Kidney glomerular epithelial cell (primary cell): ENCODE measurements around the gene PDPK1.
A peak's percentile ranks its signal among the peaks of the same experiment; 100 is the strongest.

Experiments used
- DNase-seq: peaks from one replicate; lab custom pipeline; 2025; lab: John Stamatoyannopoulos, UW

Gene PDPK1

DNA sequence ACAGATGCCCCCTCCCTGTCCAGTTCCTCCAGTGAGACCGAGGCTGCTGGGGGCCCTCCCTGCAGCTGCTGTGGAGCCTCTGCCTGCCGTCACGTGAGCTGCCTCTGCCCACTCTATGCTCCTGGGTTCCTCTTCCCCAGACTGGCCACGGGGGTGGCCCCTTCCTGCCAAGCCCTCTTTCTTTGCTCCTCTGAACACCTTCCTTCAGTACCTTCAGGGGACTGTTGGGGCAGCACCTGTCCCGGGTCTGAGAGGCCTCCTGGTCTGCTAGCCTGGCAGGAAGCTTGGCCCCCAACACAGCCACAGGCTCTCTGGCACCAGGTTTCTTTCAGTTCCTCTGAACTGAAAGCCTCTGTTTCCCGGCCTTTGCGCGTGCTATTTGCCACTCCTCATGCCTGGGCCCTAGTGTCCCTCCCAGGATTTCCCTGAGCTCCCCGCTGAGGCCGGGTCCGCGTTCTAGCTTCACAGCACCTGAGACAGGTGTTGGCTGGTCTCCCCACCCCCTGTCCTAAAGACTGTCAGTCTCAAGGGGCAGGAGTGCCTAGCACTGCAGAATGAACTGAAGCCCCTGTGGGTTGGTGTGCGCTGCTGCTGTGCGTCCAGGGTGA lies 30.7 kb upstream of the PDPK1 start:
- no peak for DNase-seq

DNA sequence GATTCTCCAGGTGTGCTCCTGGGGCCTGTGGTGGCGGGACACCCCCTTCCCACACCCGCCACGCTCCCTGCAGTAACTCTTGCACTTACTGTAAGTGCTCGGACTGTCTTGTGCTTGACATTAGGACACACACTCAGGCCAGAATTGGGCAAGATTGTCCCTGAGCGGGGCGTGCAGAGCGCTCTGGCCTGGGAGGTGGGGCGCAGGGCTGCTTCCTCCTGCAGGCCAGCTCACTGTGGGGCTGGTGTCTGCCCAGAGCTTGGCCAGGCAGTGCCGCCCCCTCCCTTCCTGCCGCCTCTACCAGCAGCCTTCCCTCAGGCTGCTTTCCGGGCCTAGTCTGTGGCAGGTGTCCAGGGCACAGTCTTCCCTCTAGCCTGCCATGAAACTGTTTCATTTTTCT lies 30.2 kb upstream of the PDPK1 start:
- no peak for DNase-seq

DNA sequence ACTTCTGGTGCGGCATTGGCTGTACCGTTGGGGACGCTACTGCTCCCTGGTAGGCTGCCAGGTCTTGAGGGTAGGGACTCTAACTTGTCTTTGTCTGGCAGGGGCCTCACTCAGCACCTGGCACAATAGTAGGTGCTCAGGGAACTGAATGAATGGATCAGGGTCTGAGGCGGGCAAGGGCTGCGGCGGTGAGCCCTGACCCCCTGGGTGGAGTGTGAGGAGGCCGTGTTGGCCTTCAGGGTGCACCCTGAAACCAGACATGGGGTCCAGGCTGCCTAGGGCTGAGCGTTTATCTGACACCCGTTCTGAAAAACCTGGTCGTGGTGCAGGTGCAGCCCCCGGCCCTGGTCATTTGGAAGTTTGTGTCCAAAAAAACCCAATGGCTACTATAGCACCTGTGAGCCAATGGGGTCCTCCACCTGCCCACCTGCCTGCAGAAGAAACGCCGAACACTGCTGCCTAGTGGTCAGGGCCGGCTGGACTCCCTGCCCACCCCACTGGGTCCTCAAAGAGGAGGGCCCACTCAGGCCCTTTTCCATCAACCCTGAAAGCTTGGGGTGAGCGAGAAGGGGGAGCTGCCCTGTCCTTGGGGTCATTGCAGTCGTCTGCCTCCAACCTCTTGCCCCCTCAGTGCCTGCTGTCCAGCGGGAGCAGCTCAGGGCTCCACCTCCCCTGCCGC lies 29.0 kb upstream of the PDPK1 start:
- DNase-seq = no peak

DNA sequence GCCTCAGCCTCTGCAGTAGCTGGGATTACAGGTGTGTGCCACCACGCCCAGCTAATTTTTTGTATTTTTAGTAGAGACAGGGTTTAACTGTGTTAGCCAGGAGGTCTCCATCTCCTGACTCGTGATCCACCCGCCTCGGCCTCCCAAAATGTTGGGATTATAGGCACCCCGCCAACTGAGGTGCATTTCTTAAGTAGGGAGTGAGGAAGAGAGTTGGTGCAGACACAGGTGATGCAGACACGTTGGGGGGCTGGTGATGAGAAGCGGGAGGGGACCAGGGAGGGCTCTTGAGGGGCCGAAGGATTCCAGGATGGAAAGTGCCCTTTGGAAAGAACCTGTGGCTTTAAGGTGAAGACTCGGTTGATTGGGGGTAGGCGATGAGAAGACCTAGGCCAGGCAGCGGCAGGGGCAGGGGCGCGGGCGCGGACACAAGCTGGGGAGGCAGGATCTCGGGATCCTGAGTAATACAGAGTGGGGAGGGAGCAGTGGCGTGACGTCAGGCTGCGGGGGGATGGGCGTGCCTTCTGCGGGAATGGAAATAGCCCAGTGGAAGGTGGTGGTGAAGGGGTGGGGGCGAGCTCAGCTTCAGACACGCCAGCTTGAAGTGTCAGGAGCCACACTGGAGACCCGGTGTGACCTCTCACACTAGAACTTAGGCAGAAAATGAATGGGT lies 26.6 kb upstream of the PDPK1 start:
- DNase-seq = peak; percentile 8

DNA sequence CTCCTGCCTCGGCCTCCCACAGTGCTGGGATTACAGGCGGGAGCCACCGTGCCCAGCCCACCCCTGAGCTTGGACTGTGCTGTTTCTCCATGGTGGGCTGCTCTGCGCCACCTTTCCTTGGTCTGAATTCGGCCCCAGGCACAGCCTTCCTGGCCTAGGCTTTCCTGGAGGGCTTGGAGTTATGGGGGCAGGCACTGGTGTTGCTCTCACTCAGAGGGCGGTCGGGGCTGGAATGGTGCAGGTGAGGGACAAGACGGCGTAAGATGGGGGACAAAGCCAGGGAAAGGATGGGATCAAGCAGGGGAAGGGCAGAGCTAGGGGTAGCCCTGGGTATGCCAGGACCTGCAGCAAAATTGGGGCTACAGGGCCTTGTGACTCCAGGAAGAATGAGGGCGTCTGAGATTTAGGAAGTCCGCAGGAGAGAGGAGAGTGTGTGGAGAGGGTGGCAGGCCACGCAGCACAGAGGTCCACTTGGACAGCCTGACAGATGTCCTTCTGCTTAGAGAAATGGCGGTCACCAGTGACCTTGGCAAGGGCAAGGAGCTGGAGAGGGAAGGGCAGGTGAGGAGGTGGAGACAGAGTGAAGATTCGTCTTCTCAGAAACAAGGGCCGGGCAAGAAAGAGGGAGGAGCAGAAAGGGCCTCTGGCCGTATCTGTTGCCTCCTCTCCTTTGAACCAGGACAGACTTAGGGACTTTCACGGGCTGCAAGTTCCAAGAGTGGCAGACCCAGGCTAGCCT lies 25.7 kb upstream of the PDPK1 start:
- no peak for DNase-seq

DNA sequence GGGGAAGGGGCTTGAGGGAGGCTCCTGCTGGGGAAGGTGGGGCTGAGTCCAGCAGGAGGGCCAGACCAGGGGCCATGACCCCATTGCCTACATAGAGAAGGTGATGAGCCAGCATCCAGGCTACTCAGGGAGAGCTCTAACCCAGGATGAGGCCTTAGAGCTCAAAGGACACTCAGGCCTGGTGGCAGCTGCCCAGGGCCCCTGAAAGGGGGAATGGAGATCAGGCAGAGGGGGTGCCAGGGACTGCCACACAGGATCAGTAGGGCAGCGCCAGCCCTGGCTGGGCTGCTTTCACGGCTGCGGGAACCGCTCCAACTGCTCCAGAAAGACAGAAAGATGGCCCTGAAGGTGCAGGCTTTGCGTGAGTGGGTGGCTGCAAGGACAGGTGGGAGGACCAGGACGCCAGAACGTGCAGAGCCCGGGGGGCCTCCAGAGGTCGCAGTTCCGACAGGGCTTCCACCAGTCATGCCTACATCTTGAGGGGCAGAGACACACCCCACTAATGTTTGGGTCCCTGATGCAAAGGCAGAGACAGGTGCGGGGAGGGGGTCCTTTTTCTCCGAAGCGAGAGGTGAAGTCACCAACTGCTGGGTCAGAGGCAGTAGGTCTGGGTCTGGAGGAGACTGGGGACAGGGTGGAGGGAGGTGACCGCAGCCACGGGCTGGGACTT lies 25.0 kb upstream of the PDPK1 start:
- DNase-seq = no peak

DNA sequence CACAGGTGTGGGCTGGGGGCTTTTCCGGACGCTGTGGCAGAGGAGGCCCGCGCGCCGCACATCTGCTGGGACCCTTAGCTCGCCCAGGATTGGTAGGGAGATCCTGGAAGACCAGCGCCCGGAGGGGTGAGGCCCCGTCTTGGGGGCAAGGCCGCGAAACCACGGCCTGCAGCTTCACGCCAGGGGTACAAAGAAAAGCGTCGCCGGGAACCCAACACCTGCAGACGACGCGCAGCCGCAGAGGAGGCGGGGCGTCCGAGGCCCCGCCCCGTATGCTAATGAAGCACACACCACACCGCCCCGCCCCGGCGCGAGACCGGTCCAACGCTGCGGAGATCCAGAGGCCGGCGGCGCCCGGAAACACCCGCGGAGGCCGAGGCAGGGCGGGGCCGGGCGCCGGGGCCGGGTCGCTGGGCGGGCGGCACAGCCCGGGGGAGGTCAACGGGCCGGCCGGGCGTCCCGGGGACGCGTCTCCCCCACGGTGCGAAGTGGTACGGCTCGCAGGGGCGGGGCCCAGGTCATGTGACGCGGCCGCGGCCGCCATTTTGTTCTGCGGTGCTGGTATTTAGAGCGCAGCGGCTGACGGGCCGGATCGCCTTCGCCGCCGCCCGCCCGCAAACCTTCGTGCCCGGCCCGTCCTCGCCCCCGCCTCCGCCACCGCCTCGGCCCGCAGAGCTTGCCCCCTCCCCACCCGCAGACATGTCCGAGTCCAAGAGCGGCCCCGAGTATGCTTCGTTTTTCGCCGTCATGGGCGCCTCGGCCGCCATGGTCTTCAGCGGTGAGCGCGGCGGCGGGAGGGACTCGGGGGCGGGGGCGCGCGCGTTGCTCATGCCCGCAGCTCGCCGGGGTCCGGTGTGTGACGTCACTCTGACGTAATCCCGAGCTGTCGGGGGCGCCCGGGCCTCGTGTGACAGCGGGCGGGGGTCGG lies 24.2 kb upstream of the PDPK1 start, which contains the start of gene ATP6V0C:
Gene ATP6V0C (plus strand): TSS at position 548 of the 928 bp plus-strand sequence. CDS start 152 bp downstream, at position 700.
- DNase-seq = peak; percentile 86

DNA sequence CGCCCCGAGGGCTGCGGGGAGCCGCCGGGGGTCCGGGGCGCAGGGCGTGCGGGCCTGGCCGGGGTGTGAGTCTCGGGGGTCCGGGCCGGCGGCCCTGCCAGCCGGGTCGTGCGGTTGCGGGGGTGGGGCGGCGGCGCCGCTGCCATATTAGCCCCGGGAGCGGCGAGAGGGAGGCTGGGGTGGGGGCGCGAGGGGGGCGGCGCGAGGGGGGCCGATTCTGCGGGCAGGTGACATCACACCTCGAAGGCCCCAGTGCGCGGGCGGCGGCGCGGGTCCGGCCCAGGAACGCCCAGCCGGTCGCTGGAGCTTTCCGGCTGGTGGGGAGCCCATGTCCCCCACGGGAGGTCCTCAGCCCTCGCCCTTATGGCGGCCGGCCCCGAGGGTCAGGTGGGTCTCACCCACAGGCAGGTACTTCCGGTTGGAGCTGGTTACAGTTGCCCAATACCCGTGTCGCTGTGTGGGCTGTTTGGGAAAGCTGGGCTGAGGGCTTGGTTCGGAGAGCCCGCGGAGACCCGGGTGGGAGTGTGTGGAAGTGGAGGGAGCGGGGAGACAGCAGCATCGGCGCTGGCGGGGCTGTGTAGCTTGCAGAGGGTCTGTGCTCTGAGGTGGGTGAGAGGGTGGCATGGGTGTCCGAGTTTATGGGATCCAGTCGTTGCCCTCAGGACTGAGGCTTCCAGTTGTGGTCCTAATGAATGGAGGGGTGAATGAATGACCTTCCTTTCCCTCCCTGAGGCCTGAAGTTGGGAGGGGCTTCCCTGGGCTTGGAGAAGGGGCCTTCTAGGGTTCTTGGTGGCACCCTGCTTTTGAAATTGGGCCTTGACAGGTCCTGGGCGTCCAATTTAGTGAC lies 23.3 kb upstream of the PDPK1 start:
- no peak for DNase-seq

DNA sequence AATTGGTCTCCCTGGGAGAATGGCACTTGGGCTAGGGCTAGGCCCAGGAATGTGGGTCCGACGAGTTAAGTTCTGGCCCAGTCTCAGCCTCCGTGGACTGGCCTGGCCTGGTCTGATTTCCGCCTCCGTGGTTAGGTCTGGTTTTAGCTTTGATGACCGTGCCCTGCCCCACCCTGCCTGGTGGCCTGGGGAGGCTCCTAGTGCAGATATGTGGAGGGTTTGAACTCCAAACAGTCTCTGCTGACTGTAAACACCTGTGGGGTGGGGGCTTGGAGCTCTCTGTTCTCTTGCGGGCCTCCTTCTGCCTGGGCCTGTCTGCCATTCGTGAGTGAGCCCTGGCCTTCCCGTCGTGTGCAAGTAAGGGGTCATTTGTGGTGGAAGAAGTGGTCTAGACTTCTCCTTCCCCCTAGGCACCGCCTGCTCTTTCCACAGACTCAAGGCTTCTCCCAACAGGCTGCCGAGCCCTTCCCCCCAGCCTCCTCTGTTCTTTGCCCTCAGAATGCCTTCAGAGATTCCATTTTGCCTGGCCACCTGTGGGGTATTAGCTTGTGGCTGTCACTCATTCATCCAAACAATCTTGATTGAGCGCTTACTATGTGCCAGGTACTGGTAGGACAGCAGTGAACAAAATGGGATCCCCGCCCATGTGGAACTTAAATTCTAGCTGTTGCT lies 22.5 kb upstream of the PDPK1 start:
- DNase-seq = no peak

DNA sequence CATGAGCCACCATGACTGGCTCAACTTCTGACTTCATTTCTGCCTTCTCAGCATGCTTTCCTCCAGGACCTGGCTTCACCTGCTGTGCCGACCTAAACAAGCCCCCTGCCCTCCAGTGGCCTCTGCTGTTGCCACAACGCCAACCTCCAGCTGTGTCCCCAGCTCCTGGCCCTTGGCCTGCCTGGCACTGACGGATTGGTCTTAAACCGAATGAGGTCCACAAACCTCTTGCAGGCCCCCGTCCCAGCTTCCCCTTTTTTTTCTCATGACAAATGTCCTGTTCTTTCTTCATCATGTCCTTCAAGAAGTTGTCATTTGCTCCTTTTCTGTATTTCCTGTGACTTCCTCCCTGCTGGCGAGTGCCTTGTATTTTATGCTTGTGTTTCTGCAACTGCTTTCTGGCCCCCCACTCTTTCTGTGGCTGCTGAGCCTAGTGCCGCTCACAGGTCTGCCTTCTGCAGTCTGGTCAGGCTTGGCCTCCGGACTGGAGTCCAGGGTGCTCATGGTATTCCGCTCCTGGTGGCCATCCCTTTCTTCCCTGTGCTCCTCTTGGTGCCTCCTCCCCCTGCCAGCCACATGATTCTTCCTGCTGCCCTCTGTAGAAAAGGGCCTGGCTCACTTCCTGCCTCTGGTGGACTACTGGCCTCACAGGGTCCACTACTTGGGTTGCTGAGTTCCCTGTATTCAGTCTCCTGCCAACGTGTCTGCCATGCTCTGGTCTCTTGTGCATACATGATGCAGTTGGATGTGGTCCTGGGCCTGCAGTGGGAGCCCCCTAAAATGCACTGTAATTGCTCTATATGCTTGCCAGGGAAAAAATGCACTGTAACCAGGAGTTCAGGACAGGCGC lies 21.2 kb upstream of the PDPK1 start:
- DNase-seq = no peak

DNA sequence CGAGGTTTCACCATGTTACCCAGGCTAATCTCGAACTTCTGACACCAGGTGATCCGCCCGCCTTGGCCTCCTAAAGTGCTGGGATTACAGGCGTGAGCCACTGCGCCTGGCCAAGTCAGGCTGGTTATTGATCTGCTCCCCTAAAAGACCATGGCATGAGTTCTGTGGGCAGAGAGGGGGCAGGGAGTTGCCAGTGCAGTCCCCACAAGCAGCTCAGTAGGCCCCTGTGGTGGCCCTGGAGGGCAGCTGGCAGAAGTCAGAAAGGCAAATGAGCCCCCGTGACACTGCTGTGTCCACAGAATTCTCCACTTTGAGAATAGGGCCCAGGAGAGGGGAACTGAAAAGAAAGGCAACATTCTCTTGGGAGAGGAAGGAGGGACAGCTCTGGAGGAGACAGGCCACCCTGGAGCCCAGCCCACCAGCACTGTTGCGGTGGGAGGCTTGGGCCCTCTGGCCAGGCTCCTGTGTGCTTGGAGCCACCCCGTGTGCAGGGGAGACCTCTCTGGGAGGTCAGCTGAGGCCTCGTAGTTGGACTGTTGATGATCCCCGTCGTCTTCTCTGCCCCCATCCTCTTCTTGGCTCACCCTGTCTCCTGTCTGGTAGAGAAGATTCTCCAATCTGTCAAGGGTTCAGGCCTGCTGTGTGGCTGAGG lies 19.7 kb upstream of the PDPK1 start:
- DNase-seq = no peak

DNA sequence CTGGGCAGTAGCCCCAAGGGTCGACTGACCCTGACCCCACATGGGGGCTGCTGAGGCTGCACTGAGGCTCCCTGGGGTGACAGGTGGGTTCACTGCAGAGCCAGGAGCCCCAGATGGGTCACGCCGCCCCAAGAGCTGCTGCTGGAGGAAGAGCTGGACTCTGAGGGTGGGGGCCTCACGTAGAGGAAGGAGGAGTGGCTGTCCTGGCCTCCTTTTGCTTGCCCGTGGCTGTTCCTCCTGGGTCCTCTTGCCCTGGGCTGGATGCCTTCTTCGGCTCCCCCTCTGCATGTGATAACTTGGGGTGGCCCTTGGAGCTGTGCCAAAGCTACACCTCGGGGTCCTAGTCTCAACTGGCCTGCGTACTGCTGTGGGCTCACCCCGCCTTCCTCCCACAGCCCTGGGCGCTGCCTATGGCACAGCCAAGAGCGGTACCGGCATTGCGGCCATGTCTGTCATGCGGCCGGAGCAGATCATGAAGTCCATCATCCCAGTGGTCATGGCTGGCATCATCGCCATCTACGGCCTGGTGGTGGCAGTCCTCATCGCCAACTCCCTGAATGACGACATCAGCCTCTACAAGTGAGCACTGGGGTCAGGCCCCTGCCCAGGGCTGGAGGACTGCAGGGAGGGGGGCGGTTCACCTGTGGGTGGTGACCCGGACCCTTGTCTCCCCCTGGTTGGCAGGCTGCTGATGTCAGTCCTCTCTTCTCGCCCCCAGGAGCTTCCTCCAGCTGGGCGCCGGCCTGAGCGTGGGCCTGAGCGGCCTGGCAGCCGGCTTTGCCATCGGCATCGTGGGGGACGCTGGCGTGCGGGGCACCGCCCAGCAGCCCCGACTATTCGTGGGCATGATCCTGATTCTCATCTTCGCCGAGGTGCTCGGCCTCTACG lies 18.8 kb upstream of the PDPK1 start:
- DNase-seq = no peak

DNA sequence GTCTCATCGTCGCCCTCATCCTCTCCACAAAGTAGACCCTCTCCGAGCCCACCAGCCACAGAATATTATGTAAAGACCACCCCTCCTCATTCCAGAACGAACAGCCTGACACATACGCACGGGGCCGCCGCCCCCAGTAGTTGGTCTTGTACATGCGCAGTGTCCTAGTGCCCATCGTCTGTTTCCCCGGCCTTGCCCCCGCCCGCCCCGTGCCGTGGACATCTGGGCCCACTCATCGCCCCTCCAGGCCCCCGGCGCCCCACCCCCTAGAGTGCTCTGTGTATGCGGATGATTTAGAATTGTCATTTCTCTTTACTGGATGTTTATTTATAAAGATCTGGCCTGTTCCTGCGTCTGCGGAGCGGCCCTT lies 18.1 kb upstream of the PDPK1 start:
- no peak for DNase-seq

DNA sequence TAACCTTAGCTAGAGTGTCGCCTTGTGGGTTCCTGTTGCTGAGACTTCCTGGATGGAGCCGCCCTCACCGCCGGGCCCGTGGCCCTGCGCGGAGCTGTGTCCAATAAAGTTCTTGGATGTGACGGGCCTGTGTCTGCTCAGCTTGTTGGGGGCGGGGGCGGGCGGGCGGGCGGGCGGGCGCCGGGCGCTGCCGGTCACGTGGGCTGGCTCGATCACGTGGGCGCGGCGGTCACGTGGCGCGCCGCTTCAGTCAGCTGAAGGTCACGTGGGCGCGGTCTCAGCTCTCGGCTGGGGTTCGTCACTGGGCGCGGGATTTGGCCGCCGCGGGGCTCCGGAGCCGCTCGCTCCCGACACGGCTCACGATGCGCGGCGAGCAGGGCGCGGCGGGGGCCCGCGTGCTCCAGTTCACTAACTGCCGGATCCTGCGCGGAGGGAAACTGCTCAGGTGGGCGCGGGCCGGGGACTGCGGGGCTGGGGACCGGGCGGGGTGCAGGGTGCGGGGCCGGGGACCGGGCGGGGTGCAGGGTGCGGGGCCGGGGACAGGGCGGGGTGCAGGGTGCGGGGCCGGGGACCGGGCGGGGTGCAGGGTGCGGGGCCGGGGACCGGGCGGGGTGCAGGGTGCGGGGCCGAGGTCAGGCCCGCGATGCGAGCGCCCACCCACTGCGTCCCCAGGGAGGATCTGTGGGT lies 17.6 kb upstream of the PDPK1 start, which contains the start of gene AMDHD2:
Gene AMDHD2 (plus strand): TSS at position 275 of the 687 bp plus-strand sequence. CDS start 88 bp downstream, at position 363.
- peak; percentile 59 for DNase-seq

DNA sequence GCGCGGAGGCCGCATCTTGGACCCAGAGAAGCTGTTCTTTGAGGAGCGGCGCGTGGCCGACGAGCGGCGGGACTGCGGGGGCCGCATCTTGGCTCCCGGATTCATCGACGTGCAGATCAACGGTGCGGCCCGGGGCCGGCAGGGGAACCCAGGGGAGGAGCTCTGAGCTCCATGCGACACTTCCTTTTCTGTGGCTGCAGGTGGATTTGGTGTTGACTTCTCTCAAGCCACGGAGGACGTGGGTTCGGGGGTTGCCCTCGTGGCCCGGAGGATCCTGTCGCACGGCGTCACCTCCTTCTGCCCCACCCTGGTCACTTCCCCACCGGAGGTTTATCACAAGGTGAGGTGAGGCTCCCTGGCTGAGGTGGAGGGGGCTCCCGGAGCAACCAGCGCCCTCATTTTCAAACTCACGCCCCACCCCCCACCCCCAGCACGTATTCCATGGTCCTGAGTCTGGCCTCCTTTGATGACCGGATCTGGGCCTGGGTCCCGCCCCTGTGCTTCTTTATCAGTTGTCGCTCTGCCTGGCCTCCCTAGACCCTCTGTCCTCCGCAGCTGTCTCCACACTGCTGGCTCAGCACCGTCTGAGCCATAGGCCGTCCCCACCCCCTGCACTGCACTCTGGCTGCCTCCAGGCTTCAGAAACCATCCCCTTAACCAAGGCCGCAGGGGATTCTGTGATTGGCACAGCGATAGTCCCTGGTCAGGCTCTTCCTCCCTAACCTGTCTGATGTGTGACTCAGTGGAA lies 16.9 kb upstream of the PDPK1 start:
- no peak for DNase-seq
